ENCODE results near the gene SLC16A1. TPM values are rescaled to one million over a fixed set of nuclear protein-coding genes. Genes with fewer than 3 reads are reported as not detected.

SLC16A1 gene
- total RNA-seq, 1 donor from 2014 or later: 68.1 TPM

DNA sequence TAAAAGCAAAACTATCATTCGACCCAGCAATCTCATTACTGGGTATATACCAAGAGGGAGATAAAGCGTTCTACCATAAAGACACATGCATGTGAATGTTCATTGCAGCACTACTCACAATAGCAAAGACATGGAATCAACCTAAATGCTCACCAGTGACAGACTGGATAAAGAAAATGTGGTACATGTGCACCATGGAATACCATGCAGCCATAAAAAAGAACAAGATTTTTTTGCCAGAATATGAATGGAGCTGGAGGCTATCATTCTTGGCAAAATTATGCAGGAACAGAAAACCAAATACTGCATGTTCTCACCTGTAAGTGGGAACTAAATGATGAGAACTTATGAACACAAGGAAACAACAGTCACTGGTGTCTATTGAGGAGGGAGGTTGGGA is 79.7 kb downstream of the SLC16A1 start:
- no peak for DNase-seq (ENCODE audit: low spot score)
- Mint-ChIP-seq H3K4me1 (ENCODE audit: low read depth) (no peaks in the 10 kb centered on the region), H3K27ac (ENCODE audit: unreplicated experiment) (no peak overlapping the region), H3K36me3 (ENCODE audit: low read depth) (no peaks in the 10 kb centered on the region), H3K4me3 (ENCODE audit: unreplicated experiment) (no peak overlapping the region), H3K27me3 (ENCODE audit: low read depth) (no peaks in the 10 kb centered on the region), H3K9me3 (ENCODE audit: low read depth) (no peaks in the 10 kb centered on the region)
- TF ChIP-seq CTCF (IDR thresholded peaks at IDR 0.05): no peak

DNA sequence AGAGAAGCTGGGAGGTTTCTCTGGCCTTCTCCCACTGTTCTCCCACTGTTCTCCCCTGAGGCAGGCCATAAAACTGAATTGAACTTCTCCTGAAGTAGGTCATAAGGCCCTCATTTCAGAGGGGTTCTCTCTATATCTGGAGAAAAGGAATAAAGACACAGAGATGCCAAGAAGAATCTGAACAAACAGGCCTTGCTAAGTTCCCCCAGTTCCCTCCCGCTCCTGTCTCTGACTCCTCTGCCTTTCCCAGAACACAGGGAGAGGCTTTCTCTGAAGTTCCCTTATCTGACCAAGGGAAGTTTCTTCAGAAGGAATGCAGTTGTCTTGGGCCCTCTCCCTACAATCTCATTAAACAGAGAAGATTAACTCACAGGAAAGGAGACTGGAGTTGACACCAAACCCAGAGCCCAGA is 83.4 kb downstream of the SLC16A1 start:
- Mint-ChIP-seq H3K27me3 (ENCODE audit: low read depth) (no peaks in the 10 kb centered on the region), H3K9me3 (ENCODE audit: low read depth) (no peaks in the 10 kb centered on the region), H3K36me3 (ENCODE audit: low read depth) (no peaks in the 10 kb centered on the region), H3K27ac (ENCODE audit: unreplicated experiment) (no peak overlapping the region), H3K4me1 (ENCODE audit: low read depth) (peaks cover under 1% of the 10 kb centered on the region), H3K4me3 (ENCODE audit: unreplicated experiment) (no peak overlapping the region)
- no peak for TF ChIP-seq CTCF (IDR thresholded peaks at IDR 0.05)
- DNase-seq (ENCODE audit: low spot score): no peak

DNA sequence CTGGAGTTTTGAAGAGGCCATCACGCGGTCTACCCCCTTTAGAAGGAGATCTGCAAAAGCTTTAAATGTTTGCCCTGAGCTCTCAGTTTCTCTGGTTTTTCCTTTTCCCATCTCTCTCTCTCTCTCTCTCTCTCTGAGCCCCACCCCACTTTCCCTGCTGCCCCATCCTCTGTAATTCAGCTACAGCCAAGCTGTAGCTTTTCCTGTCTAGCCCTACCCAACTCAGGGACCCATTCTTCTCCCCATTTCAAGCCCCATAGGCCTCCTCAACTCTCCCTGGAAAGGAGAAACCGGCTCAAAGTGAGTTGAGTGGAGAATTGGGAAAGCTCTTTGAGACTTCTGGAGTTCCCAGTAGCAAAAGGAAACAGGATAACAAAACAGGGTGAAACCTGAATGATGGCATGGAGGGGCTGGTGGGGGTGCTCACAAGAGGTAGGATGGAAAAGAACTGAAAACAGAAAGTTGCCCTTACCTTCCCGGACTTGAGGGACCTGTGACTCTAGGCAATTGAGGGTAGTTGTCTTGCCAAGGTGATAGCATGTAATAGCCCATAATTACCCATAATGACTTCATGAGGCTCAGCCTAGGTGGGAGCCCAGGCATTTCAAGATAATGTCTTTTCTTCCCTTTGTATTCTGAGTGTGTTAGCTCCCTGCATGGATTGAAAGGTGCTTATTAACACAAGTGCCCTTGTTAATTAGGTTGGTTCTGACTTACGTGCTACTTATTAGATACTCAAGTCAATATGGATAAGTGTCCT is 84.9 kb downstream of the SLC16A1 start:
- no peak for DNase-seq (ENCODE audit: low spot score)
- no peaks in the 10 kb centered on the region for H3K9me3 Mint-ChIP-seq (ENCODE audit: low read depth)
- H3K4me1 Mint-ChIP-seq (ENCODE audit: low read depth): peaks cover 12% of the 10 kb centered on the region
- no peak overlapping the region for H3K4me3 Mint-ChIP-seq (ENCODE audit: unreplicated experiment)
- no peaks in the 10 kb centered on the region for H3K36me3 Mint-ChIP-seq (ENCODE audit: low read depth)
- TF ChIP-seq CTCF (IDR thresholded peaks at IDR 0.05): no peak
- H3K27ac Mint-ChIP-seq (ENCODE audit: unreplicated experiment): no peak overlapping the region
- no peaks in the 10 kb centered on the region for H3K27me3 Mint-ChIP-seq (ENCODE audit: low read depth)

- Mint-ChIP-seq H3K27ac (ENCODE audit: unreplicated experiment) (no peak overlapping the region), H3K4me3 (ENCODE audit: unreplicated experiment) (no peak overlapping the region), H3K9me3 (ENCODE audit: low read depth) (no peaks in the 10 kb centered on the region), H3K36me3 (ENCODE audit: low read depth) (no peaks in the 10 kb centered on the region), H3K4me1 (ENCODE audit: low read depth) (peaks cover 17% of the 10 kb centered on the region), H3K27me3 (ENCODE audit: low read depth) (no peaks in the 10 kb centered on the region)
- no peak for DNase-seq (ENCODE audit: low spot score)
- TF ChIP-seq CTCF (IDR thresholded peaks at IDR 0.05): no peak
These were observed 86.1 kb downstream of the SLC16A1 start for GRCh38 chr1:112869895-112870294.

GRCh38 chr1:112868191-112868590 is 87.8 kb downstream of the SLC16A1 start:
- H3K9me3 Mint-ChIP-seq (ENCODE audit: low read depth): no peaks in the 10 kb centered on the region
- no peak overlapping the region for H3K4me3 Mint-ChIP-seq (ENCODE audit: unreplicated experiment)
- peaks cover 17% of the 10 kb centered on the region for H3K4me1 Mint-ChIP-seq (ENCODE audit: low read depth)
- no peak for TF ChIP-seq CTCF (IDR thresholded peaks at IDR 0.05)
- DNase-seq (ENCODE audit: low spot score): no peak
- no peaks in the 10 kb centered on the region for H3K27me3 Mint-ChIP-seq (ENCODE audit: low read depth)
- H3K27ac Mint-ChIP-seq (ENCODE audit: unreplicated experiment): no peak overlapping the region
- no peaks in the 10 kb centered on the region for H3K36me3 Mint-ChIP-seq (ENCODE audit: low read depth)
